A673 (cell line): ENCODE results near the gene INTS6L.

Experiments used
- CTCF ChIP-seq: fragments of 300-800, 200-600 bp; sonication (generic); conservative IDR thresholded peaks from 2 replicates; pipeline ENCODE4 v1.5.1; 2017; ENCODE audit warnings: low read depth, mild to moderate bottlenecking, antibody characterized with exemption, low read length, moderate library complexity, mixed read lengths
- EZH2 ChIP-seq: fragments of 200-600 bp; sonication (generic); IDR thresholded peaks from 2 replicates; pipeline ENCODE4 v1.6.1; 2017; ENCODE audit warnings: borderline replicate concordance, low read depth, mild to moderate bottlenecking, mixed read lengths, antibody characterized with exemption, low read length; ENCODE audit not compliant: poor library complexity, severe bottlenecking

- TF ChIP-seq CTCF (no peak), EZH2 (no peak)
These were observed 10.6 kb upstream of the INTS6L start for GRCh38 chrX:135509885-135510284.
